AG09309 (cell line): ENCODE data around the gene HFM1.

Source experiments
- DNase-seq: peaks from one replicate; pipeline ENCODE4 v3.0.0-alpha.2; 2010; ENCODE audit warnings: low read depth
- H3K4me3 ChIP-seq: 2 replicates; pipeline ENCODE4 v1.5.1; 2011; ENCODE audit warnings: mild to moderate bottlenecking, low read depth, low read length, moderate library complexity; ENCODE audit not compliant: control insufficient read depth
- TF ChIP-seq, protein P1 (sequence below): IDR thresholded peaks from 2 replicates; pipeline ENCODE4 v1.5.1; 2011; ENCODE audit warnings: mild to moderate bottlenecking, low read depth, low read length, inconsistent platforms; ENCODE audit not compliant: insufficient read depth, control insufficient read depth; ENCODE audit errors: missing control alignments

Gene HFM1

DNA sequence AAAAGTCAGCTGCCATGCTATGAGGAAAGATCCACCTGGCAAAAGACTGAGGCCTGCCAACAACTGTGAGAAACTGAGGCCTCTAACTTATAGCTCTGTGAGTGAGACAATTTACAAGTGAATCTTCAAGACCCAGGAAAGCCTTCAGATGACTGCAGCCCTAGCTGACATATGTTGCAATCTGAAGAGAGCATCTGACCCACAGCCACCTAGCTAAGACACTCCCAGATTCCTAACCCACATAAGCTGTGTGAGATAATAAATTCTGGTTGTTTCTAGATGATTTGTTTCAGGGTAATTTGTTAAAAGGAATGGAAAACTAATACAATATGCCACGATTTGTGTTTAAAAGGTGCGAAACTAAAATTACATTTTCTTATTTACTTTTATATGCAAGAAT, 55.1 kb downstream of the HFM1 start:
- DNase-seq = no peak
- TF ChIP-seq, protein P1, sequence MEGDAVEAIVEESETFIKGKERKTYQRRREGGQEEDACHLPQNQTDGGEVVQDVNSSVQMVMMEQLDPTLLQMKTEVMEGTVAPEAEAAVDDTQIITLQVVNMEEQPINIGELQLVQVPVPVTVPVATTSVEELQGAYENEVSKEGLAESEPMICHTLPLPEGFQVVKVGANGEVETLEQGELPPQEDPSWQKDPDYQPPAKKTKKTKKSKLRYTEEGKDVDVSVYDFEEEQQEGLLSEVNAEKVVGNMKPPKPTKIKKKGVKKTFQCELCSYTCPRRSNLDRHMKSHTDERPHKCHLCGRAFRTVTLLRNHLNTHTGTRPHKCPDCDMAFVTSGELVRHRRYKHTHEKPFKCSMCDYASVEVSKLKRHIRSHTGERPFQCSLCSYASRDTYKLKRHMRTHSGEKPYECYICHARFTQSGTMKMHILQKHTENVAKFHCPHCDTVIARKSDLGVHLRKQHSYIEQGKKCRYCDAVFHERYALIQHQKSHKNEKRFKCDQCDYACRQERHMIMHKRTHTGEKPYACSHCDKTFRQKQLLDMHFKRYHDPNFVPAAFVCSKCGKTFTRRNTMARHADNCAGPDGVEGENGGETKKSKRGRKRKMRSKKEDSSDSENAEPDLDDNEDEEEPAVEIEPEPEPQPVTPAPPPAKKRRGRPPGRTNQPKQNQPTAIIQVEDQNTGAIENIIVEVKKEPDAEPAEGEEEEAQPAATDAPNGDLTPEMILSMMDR = no peak

DNA sequence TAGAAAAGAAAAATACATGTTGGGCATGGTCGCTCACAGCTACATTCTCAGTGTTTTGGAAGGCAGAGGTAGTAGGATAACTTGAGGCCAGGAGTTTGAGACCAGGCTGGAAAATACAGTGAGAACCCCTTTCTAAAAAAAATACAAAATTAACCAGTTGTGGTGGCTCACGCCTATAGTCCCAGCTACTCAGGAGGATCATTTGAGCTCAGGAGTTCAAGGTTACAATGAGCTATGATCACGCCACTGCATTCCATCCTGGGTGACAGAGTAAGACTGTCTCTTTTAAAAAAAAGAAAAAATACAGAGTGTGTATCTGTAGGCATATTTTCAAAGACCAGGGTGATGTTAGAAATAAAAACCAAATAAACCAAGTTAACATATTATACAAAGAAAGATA, 57.8 kb downstream of the HFM1 start:
- H3K4me3 ChIP-seq = no peak overlapping the region
- DNase-seq = no peak
- TF ChIP-seq, protein P1 = no peak

More for the DNA sequence above, 55.1 kb downstream of the HFM1 start:
- H3K4me3 ChIP-seq = no peak overlapping the region

DNA sequence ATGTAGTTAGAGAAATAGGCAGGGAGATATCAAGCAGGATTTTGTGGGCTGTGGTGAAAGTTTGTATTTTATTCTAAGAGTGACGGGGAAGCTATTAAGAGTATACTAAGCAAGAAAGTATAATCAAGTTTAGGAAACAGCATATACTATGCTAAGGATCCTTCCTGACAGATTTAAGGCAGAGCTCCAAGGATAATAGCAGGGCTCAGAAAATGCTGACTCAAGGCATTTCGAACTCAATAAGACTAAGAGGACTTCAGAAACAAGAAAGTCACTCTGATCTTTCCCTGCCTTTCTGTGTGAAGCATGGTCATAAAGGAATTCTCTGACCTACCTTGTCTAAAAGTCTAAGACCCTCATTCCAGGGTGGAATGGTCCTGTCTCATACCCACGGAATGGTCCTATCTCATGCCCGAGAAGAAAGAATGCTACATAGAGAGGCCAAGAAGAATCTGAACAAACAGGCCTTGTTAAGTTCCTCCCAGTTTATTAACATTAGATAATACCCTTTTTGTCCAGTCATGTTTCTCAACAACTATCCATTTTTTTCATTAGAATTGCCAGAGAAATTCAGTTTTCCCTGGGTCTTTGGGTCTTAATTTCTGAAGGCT, 59.1 kb downstream of the HFM1 start:
- TF ChIP-seq, protein P1 = no peak
- no peak for DNase-seq
- H3K4me3 ChIP-seq = no peak overlapping the region

DNA sequence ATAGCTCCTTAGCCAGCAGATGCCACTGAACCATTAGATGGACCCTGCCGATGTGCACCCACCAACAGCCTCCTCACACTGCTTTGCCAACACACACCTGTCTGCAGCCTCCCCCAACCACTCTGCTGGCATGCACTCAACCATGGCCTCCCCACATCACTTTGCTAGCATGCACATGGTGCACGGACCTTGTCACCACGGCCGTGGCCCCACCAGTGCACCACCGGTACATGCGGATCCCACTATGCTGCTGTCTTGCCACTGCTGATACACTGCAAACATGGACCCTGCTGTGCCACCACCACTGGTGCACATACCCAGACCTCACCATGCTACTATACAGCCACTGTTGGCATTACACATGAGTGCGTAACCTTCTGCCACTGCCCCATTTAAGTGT, 66.1 kb downstream of the HFM1 start:
- no peak overlapping the region for H3K4me3 ChIP-seq
- TF ChIP-seq, protein P1 = no peak
- DNase-seq = no peak

DNA sequence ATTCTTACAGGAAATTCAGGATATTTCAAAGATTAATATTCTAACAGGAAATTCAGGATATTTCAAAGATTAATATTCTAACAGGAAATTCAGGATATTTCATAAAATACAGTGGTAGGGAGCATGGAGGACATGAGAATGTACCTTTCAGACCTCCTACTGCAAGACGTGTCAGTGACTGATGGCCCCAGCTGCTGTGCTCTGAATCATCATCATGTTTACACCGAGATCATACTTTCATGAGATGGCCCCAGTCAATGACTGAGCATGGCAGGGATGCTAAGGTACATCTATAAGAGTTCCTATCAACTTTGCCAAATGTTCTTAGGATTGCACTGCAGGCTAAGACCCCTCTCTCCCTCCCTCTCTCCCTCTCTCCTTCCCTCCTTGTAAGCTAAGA, 69.0 kb downstream of the HFM1 start:
- H3K4me3 ChIP-seq = no peak overlapping the region
- TF ChIP-seq, protein P1 = no peak
- DNase-seq = no peak

DNA sequence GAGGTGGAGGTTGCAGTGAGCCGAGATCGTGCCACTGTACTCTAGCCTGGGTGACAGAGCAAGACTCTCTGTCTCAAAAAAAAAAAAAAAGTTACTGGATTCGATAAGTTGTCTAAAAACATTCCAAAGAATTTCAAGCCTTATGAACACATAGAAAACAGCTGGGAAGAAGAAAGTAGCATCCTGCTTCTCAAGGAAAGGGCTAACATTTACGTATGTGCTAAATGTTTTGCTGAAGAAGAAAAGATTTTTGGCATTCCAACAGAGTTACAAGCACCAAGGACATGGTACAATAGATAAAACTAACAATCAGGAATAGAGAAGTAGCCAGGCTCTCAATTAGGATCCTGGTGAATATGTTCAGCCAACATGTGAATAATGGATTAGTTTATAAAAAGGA, 69.8 kb downstream of the HFM1 start:
- no peak overlapping the region for H3K4me3 ChIP-seq
- TF ChIP-seq, protein P1 = no peak
- DNase-seq = no peak

DNA sequence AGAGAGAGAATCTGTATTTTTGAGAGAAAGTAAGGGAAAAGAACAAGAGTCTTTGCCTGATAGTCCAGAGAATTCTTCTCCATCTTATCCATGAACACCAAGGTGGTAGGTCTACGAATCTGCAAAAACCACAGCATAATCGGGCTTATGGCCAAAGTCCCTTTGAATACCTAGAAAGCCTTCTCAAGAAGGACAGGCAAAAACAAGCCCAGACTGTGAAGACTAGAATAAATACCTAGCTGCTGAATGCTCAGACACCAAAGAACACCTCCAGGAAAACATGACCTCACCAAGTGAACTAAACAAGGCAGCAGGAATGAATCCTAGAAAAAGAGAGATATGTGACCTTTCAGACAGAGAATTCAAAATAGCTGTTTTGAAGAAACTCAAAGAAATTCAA, 79.2 kb downstream of the HFM1 start:
- TF ChIP-seq, protein P1 = no peak
- no peak overlapping the region for H3K4me3 ChIP-seq
- no peak for DNase-seq
